Measurements from ENCODE around the gene SEZ6.
A peak's percentile ranks its signal among the peaks of the same experiment; 100 is the strongest.

The SEZ6 gene

GRCh38 chr17:28953444-28954118, 52.3 kb downstream of the SEZ6 start:
- no peak overlapping the region for H3K9ac ChIP-seq
- no peaks in the 10 kb centered on the region for H3K27me3 ChIP-seq (ENCODE audit: control insufficient read depth, insufficient read depth, low read length)
- no peak overlapping the region for H3K27ac ChIP-seq
- H3K9me3 ChIP-seq (ENCODE audit: control insufficient read depth, low read length): no peaks in the 10 kb centered on the region
- H3K79me2 ChIP-seq: no peaks in the 10 kb centered on the region
- TF ChIP-seq CTCF (IDR thresholded peaks at IDR 0.05): peak; percentile 88
- no peaks in the 10 kb centered on the region for H3K36me3 ChIP-seq (ENCODE audit: control insufficient read depth, insufficient read depth, low read length)
- peak overlapping the region; percentile 89 for H2AFZ ChIP-seq
- H3K4me3 ChIP-seq (ENCODE audit: low read depth, low read length): no peak overlapping the region
- peaks cover 10% of the 10 kb centered on the region for H3K4me1 ChIP-seq
- no peak overlapping the region for H3K4me2 ChIP-seq (ENCODE audit: low read length)

GRCh38 chr17:28951991-28952975, 53.5 kb downstream of the SEZ6 start:
- Histone ChIP-seq H3K27ac (peak overlapping the region; percentile 100), H3K4me1 (peaks cover 22% of the 10 kb centered on the region), H3K36me3 (ENCODE audit: control insufficient read depth, insufficient read depth, low read length) (no peaks in the 10 kb centered on the region), H3K79me2 (peaks cover 12% of the 10 kb centered on the region), H2AFZ (peak overlapping the region; percentile 96), H3K9ac (peak overlapping the region; percentile 70), H3K4me2 (ENCODE audit: low read length) (peak overlapping the region; percentile 97), H3K27me3 (ENCODE audit: control insufficient read depth, insufficient read depth, low read length) (no peaks in the 10 kb centered on the region), H3K9me3 (ENCODE audit: control insufficient read depth, low read length) (no peaks in the 10 kb centered on the region), H3K4me3 (ENCODE audit: low read depth, low read length) (peak overlapping the region; percentile 88)
- TF ChIP-seq CTCF (IDR thresholded peaks at IDR 0.05): peak; percentile 15

GRCh38 chr17:28951428-28951990, 54.3 kb downstream of the SEZ6 start, which contains the start of gene PHF12:
PHF12 (minus strand) TSS chr17:28951518; CDS start chr17:28950960, 558 bp downstream.
- TF ChIP-seq CTCF (IDR thresholded peaks at IDR 0.05): no peak
- H3K9me3 ChIP-seq (ENCODE audit: control insufficient read depth, low read length): no peaks in the 10 kb centered on the region
- peak within 1 kb of the TSS; percentile 88 for H3K4me3 ChIP-seq (ENCODE audit: low read depth, low read length)
- peak within 1 kb of the TSS; percentile 96 for H2AFZ ChIP-seq
- H3K9ac ChIP-seq: peak within 1 kb of the TSS; percentile 70
- H3K79me2 ChIP-seq: peaks cover 20% of the 10 kb centered on the region
- no peaks in the 10 kb centered on the region for H3K27me3 ChIP-seq (ENCODE audit: control insufficient read depth, insufficient read depth, low read length)
- H3K27ac ChIP-seq: peak within 1 kb of the TSS; percentile 100
- peak within 1 kb of the TSS; percentile 97 for H3K4me2 ChIP-seq (ENCODE audit: low read length)
- no peaks in the 10 kb centered on the region for H3K36me3 ChIP-seq (ENCODE audit: control insufficient read depth, insufficient read depth, low read length)
- H3K4me1 ChIP-seq: peaks cover 25% of the 10 kb centered on the region

GRCh38 chr17:28950752-28951427, 54.9 kb downstream of the SEZ6 start:
- Histone ChIP-seq H3K27ac (peak overlapping the region; percentile 88), H3K4me2 (ENCODE audit: low read length) (peak overlapping the region; percentile 93), H3K36me3 (ENCODE audit: control insufficient read depth, insufficient read depth, low read length) (no peaks in the 10 kb centered on the region), H3K9ac (peak overlapping the region; percentile 65), H3K9me3 (ENCODE audit: control insufficient read depth, low read length) (no peaks in the 10 kb centered on the region), H3K27me3 (ENCODE audit: control insufficient read depth, insufficient read depth, low read length) (no peaks in the 10 kb centered on the region), H3K79me2 (peaks cover 26% of the 10 kb centered on the region), H3K4me3 (ENCODE audit: low read depth, low read length) (peak overlapping the region; percentile 88), H3K4me1 (peaks cover 25% of the 10 kb centered on the region), H2AFZ (peak overlapping the region; percentile 39)
- no peak for TF ChIP-seq CTCF (IDR thresholded peaks at IDR 0.05)
